ENCODE data around the gene EIF3I. TPM values are rescaled to one million over a fixed set of nuclear protein-coding genes. Genes with fewer than 3 reads are reported as not detected.

Gene EIF3I
- total and polyA plus RNA-seq, 2 of the 13 experiments (the other 11 are each of a cell fraction or from before 2014, with no cell fraction given), result 210 to 223 TPM

DNA sequence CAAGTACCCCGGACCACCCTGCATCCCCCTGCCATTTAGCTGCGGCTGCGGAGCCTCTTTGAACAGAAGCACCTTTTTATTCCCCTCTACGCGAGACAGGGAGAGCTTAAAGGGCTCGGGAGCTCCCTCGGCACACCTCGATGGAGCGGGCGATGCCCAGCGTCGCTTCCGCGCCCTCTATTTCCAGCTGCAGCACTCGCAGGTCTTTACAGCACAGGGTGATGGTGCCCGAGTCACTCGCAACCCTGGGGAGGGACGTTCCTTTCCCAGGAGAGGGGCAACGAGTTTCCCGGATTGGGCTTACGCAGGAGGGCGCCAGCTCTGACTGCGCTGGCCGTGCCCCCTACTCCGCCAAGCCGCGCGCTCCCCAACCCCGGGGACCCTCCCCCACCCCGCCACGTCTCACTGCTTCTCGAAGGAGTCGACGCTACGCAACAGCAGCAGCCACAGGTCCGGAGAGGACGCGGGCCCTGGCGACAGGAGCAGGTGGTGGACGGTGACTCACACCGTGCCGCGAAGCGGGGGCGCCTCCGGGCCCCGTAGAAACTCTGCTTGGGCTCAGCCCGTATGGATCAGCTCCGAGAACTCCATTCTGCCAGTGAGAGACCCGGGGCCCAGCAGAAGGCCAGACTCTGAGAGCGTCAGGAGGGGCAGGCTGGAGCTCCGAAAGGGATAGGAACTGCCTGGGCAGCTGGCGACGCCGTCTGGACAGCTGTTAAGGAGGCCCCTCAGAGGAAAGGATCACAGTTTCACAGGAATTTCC lies 19.0 kb downstream of the EIF3I start (continued):
- no peak for TF ChIP-seq MZF1 (CRISPR knock-in tag; IDR thresholded peaks at IDR 0.05; ENCODE audit: borderline replicate concordance)
- TF ChIP-seq ZNF557 (CRISPR knock-in tag; IDR thresholded peaks at IDR 0.05), result no peak
- no peak for TF ChIP-seq ZNF580 (CRISPR knock-in tag; IDR thresholded peaks at IDR 0.05; ENCODE audit: borderline replicate concordance, low read depth)
- TF ChIP-seq FLYWCH1 (CRISPR knock-in tag; IDR thresholded peaks at IDR 0.05), result 0 out of 2 replicates have a peak, but pooled peaks have one; percentile 76
- TF ChIP-seq, protein P1, sequence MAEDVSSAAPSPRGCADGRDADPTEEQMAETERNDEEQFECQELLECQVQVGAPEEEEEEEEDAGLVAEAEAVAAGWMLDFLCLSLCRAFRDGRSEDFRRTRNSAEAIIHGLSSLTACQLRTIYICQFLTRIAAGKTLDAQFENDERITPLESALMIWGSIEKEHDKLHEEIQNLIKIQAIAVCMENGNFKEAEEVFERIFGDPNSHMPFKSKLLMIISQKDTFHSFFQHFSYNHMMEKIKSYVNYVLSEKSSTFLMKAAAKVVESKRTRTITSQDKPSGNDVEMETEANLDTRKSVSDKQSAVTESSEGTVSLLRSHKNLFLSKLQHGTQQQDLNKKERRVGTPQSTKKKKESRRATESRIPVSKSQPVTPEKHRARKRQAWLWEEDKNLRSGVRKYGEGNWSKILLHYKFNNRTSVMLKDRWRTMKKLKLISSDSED (CRISPR knock-in tag; IDR thresholded peaks at IDR 0.05), result no peak
- 0 out of 2 replicates have a peak, but pooled peaks have one; percentile 42 for TF ChIP-seq ZNF251 (CRISPR knock-in tag; IDR thresholded peaks at IDR 0.05)
- no peak for TF ChIP-seq FOXA1 (IDR thresholded peaks at IDR 0.05)
- no peak for TF ChIP-seq FOXA1 (CRISPR knock-in tag; IDR thresholded peaks at IDR 0.05)
- TF ChIP-seq, protein P2, sequence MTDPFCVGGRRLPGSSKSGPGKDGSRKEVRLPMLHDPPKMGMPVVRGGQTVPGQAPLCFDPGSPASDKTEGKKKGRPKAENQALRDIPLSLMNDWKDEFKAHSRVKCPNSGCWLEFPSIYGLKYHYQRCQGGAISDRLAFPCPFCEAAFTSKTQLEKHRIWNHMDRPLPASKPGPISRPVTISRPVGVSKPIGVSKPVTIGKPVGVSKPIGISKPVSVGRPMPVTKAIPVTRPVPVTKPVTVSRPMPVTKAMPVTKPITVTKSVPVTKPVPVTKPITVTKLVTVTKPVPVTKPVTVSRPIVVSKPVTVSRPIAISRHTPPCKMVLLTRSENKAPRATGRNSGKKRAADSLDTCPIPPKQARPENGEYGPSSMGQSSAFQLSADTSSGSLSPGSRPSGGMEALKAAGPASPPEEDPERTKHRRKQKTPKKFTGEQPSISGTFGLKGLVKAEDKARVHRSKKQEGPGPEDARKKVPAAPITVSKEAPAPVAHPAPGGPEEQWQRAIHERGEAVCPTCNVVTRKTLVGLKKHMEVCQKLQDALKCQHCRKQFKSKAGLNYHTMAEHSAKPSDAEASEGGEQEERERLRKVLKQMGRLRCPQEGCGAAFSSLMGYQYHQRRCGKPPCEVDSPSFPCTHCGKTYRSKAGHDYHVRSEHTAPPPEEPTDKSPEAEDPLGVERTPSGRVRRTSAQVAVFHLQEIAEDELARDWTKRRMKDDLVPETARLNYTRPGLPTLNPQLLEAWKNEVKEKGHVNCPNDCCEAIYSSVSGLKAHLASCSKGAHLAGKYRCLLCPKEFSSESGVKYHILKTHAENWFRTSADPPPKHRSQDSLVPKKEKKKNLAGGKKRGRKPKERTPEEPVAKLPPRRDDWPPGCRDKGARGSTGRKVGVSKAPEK (CRISPR knock-in tag; IDR thresholded peaks at IDR 0.05; ENCODE audit: borderline replicate concordance), result no peak
- TF ChIP-seq KDM4B (CRISPR knock-in tag; IDR thresholded peaks at IDR 0.05), result 0 out of 2 replicates have a peak, but pooled peaks have one; percentile 10
- TF ChIP-seq SRY (CRISPR knock-in tag; IDR thresholded peaks at IDR 0.05), result peak; percentile 77; the same call in 1 of the 2 replicates
- no peak for TF ChIP-seq TEAD2 (CRISPR knock-in tag; IDR thresholded peaks at IDR 0.05)
- TF ChIP-seq SYNCRIP (IDR thresholded peaks at IDR 0.05; ENCODE audit: insufficient read depth, low read depth, low read length), result no peak
- TF ChIP-seq ZSCAN20 (CRISPR knock-in tag; IDR thresholded peaks at IDR 0.05; ENCODE audit: borderline replicate concordance), result peak; percentile 77; the same call in 1 of the 2 replicates
- no peak for TF ChIP-seq TAF1 (CRISPR knock-in tag; IDR thresholded peaks at IDR 0.05)
- no peak for TF ChIP-seq DNMT1 (CRISPR knock-in tag; IDR thresholded peaks at IDR 0.05)
- 0 out of 2 replicates have a peak, but pooled peaks have one; percentile 40 for TF ChIP-seq ZBTB7A (CRISPR knock-in tag; IDR thresholded peaks at IDR 0.05)
- 0 out of 2 replicates have a peak, but pooled peaks have one; percentile 14 for TF ChIP-seq GFI1 (CRISPR knock-in tag; IDR thresholded peaks at IDR 0.05; ENCODE audit: borderline replicate concordance)
- TF ChIP-seq ATM (IDR thresholded peaks at IDR 0.05; ENCODE audit: borderline replicate concordance), result no peak
- TF ChIP-seq ZNF879 (CRISPR knock-in tag; IDR thresholded peaks at IDR 0.05), result no peak
- TF ChIP-seq ASH2L (IDR thresholded peaks at IDR 0.05; ENCODE audit: insufficient read length, low read depth, low read length), result peak; percentile 47
- peak; percentile 54; the same call in 1 of the 2 replicates for TF ChIP-seq RXRA (CRISPR knock-in tag; IDR thresholded peaks at IDR 0.05)
- TF ChIP-seq THYN1 (CRISPR knock-in tag; IDR thresholded peaks at IDR 0.05; ENCODE audit: borderline replicate concordance, low read depth), result no peak
- TF ChIP-seq ZNF746 (CRISPR knock-in tag; IDR thresholded peaks at IDR 0.05), result peak; percentile 41; the same call in 1 of the 2 replicates
- no peak for TF ChIP-seq ZC3H4 (CRISPR knock-in tag; IDR thresholded peaks at IDR 0.05; ENCODE audit: borderline replicate concordance)
- peak; percentile 56 for TF ChIP-seq ZBTB38 (CRISPR knock-in tag; IDR thresholded peaks at IDR 0.05)
- TF ChIP-seq SALL1 (CRISPR knock-in tag; IDR thresholded peaks at IDR 0.05), result peak; percentile 61; the same call in 1 of the 2 replicates
- no peak for TF ChIP-seq SNRNP70 (IDR thresholded peaks at IDR 0.05; ENCODE audit: low read depth, low read length)

Data from HepG2 (cell line).